ENCODE data around the gene BID.

DNA sequence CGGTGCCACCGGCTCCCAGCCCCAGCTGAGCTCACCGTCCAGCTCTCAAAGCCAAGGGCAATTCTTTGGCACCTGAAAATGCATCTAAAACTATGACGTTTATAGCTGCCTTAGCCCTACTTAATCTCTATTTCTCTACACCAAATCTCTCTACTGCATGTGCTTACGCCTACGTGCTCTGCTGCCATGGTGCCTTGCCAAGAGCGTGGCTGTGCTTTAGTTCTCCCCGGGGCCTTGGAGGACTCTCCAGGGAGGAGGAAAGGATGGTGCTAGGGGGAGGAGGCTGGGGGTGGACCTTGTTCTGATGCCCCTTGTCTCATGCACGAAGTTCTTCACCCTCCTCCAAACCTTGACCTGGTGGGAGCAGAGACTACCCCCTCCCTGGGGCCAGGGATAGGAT, 9.0 kb upstream of the BID start:
- TF ChIP-seq POLR2A (IDR thresholded peaks at IDR 0.05) (no peak), CTCF (IDR thresholded peaks at IDR 0.05 in 4 of 5, conservative IDR thresholded peaks at IDR 0.05 in 1 of 5) (no peak)

Measured in gastrocnemius medialis (tissue), 4 donors.